ENCODE results near the gene SH3GL3.

SH3GL3 gene

DNA sequence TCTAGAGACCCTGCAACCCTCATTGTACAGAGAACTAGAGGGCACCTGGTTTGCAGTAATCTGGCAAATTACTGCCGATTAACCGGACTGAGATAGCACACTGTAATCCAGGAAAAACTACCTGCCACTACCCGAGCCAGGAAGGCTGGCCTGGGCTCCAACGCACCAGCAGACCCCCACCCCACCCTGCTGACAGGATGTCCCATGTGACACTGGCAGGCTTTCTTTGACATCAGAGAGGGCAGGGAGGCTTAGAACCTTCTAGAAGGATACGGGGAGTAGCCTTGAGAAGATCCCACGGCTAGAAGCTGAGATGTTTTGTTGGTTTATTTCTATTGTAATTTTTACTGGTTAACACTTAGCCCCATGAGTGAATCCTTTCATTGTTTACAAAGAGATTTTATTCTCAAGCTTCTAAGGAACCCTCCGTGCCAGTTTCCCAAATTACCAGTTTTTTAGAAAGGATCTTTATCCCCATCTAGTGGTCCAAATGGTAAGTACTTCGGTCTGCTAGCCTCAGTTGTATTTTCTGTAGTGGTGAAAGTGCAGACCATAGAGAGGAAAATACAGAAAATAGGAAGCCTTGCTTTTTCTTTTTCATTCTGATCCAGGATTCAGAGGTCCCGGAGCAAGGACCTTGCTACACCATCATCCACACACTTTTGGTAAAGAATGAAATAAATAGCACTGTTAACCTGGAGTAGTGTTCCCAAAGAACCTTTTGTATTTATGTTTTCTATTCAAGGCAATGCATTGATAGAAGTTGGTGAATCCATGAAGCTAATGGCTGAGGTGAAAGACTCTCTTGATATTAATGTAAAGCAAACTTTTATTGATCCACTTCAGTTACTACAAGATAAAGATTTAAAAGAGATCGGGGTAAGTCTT is 124.9 kb downstream of the SH3GL3 start:
- peak; percentile 20 for DNase-seq

DNA sequence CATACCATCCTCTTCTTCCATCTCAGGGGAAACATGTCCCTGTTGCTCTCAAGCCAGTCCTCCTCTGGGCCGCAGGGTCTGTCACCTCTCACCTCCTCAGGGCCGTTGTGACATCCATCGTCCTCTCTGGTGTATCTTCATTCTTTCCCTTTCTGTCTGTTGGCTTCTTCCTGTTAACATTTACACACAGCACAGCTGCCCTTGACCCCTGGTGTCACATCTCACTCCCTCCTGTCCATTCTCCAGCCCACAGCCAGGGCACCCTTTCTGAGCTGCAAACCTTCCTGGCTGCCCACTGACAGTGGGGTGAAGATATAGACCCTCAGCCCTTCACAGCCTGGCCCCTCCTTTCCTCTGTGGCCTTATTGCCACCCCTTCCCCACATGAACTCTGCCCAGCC is 127.2 kb downstream of the SH3GL3 start:
- DNase-seq, result no peak

DNA sequence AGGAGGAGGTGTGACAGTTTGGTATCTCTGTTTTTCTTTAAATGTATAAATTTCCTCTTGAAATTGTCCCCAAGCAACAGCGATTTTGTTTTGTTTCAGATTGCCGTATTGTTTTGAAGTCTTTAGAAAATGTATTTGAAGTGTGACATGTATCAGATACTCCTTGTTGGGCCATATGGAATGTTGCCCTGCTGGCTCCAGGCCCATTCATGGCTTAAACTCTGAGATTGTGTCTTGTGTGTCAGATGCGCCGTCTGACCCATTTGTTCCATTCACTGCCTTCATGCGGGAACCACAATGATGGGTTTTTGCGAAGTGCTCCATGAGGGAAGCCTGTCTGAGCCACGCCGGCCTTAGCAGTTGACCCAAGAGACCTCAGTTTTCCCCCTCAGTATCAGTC is 131.6 kb downstream of the SH3GL3 start:
- no peak for DNase-seq

DNA sequence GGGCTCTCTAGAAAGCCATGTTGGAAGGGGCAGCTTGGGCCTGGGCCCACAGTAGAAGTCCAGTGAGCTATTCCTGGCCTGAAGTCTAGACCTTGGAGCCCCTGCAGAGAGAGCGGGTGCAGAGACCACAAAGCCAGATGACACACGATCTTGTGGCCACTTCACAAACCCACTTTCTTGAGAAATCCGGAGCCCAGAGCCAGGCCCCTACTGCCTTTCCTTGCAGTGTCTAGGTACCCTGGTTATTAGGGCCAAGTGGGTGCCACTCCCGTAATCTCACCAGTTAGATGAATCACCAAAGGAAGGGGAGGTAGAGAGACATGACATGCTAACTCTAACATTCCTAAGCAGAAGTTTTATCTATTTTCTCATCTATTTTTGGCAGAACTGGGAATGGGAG is 134.2 kb downstream of the SH3GL3 start:
- DNase-seq, result no peak

DNA sequence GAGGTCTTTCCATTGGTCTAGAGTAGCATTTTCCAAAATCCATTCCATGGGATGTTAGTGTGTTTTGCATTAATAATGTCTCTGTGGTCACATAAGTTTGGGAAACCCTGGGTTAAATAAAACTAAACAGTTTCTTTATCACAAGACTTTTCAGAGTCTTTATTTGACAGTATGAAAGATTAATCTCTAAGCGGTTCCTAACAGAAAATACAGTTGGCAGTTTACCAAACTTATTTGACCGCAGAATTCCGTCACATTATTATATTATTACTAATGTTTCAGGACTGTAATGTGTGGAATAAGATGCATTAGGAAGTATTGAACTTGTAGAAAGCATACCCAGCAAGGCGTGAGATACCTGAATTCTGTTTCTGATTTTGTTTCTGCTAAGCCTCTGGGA is 135.2 kb downstream of the SH3GL3 start:
- no peak for DNase-seq

DNA sequence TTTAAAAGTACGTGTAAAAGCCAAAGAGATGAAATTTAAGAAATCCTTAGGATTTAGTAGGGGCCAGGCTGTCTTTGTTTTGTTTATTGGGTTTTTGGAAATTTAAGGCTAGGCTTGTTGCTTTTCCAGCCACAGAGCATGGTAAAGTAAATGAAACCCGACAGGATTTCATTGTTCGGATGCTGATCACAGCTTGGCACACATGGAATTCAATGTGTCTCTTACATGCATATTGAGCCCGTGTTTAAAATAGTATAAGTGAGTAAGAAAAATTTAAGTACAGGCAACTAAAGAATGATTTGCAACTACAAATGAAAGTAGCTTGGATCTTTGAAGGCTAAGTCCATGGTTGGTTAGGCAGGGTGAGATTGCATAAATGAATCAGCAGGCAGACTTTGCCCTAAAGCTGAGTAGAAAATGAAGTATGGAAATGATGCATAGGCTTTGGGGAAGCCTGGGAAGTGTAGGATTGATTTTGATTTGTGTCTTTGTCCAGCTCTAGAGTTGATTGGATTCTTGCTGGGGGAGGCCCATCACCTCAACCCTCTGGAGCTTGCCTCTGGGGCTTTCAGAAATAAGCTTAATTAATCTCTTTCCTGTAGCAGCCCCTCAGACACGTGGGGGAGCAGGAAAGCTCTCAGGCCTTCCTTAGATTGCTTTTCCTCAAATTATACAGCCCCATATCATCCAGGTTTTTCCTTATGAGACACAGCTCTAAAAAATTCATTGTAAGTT is 138.6 kb downstream of the SH3GL3 start:
- DNase-seq, result no peak

DNA sequence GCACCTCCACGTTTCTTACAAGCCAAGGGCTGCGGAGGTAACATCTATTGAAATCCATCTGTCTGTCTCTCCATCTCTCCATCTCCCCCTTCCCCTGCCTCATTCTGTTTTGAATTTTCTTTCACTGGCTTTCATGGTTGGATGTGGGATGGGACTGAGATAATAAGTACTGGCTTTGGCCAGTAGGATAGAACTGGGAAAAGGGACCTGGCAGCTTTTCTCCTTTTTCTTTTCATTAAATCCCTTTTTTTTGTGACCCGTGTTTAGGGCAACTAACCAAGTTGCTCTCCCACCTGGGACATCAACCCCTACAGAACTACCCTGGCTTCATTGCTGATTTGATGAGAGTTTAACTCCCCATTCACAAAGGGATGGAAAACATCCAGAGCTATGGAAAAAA is 139.9 kb downstream of the SH3GL3 start:
- no peak for DNase-seq

DNA sequence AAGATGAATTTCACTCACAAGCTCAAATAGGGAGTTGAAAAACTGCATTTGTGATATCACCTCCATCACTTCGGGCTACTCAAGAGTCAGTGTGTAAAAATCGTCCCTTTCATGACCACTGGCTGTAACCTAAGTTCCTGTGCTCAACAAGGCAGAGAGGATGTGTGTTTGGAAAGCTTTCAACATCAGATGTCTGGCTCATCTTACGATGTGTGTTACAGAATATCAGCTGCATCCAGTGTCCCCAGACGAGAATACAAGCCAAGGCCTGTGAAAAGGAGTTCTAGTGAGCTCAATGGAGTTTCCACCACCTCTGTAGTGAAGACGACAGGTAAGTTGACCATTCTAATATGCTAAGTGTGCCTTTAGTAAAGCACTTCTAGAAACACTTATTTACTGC is 141.3 kb downstream of the SH3GL3 start:
- DNase-seq, result no peak

DNA sequence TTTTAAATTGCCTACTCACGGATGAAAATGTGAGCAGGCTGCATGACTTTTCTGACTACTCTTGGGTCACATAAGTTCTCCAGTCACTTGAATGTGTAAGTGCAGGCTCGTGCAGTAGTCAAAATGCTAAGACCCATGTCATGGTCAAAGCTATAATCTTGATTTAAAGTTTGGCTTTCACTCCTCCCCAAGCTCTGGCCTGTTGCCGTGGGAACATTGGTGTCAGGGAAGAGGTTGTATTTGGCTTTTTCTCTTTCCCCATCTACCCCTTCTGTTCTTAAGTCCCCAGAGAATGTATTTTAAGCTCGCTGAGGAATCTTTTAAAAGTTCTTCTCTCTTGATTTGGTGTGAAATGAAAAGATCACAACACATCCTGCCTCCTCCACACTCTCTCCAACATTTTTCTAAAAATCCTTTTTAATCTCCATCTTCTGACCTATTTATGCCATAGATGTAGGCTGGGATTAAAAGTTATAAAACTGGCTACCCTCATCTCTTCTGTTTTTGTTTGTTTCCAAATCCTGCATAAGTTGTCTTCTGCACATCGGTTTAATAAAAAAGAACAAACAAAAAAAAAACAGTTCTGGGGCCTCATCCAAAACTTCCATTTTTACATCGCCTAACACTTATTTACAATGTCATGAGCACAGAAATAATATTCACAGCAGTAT is 145.4 kb downstream of the SH3GL3 start:
- DNase-seq, result no peak

DNA sequence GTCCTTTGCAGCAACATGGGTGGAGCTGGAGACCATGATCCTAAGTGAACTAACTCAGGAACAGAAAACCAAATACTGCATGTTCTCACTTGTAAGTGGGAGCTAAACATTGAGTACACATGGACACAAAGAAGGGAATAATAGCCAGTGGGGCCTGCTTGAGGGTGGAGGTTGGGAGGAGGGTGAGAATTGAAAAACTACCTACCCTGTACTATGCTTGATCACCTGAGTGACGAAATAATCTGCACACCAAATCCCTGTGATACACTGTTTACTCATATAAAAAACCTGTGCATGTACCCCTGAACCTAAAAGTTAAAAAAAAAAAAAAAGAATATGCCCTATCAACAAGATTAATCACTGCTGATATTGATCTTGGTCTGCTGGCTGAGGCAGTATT is 148.1 kb downstream of the SH3GL3 start:
- DNase-seq, result no peak

DNA sequence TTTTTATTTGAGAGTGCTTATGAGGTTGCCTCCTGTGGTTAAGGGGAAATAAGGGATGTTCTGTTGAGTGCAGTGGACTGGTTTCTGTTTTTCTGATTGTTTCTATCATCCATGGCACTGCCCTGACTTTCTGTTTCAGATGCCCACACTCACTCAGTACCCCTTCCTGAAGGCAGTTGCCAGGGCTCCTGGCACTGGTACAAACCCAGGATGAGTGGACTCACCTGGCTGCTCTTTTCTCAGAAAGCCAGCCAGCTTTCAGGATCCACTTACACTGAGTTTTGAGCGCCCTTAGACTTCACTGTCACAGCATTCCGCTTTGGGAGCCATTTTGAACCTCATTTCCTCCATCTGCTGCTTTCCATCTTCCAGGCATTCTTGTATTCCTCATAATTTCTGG is 150.9 kb downstream of the SH3GL3 start:
- no peak for DNase-seq

DNA sequence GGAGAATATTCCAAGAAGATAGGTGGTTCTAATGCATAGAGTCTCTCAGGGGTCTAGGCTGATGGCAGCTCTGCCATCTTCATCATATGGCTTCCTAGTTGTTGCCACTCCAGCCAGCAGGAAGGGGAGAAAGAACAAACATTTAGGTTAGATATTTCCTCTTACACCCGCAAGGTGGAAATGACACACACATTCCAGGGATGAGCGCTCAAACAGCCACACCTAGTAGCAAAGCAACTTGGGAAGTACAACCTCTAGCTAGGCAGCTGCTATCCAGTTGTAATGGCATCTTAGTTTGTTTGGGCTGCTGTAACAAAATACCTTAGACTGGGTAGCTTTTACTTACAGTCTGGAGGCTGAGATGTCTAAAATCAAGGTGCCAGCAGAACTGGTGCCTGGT is 154.9 kb downstream of the SH3GL3 start:
- no peak for DNase-seq

DNA sequence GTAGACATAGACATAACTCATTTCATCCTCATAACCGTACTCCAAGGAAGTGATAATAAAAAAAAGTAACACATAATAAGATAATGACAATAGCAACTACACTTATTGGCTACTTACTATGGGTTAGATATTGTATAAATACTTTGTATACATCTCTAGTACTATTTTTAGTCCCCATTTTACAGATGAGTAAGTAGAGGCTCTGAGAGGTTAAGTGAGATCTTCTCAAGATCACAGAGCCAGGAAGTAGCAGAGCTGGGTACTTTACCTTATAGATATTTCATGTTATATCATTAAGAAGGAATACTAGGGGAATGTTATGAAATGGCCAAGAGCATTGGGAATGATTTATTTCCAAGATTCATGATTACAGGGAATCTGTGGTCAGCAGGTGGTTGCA is 157.4 kb downstream of the SH3GL3 start:
- DNase-seq, result no peak

DNA sequence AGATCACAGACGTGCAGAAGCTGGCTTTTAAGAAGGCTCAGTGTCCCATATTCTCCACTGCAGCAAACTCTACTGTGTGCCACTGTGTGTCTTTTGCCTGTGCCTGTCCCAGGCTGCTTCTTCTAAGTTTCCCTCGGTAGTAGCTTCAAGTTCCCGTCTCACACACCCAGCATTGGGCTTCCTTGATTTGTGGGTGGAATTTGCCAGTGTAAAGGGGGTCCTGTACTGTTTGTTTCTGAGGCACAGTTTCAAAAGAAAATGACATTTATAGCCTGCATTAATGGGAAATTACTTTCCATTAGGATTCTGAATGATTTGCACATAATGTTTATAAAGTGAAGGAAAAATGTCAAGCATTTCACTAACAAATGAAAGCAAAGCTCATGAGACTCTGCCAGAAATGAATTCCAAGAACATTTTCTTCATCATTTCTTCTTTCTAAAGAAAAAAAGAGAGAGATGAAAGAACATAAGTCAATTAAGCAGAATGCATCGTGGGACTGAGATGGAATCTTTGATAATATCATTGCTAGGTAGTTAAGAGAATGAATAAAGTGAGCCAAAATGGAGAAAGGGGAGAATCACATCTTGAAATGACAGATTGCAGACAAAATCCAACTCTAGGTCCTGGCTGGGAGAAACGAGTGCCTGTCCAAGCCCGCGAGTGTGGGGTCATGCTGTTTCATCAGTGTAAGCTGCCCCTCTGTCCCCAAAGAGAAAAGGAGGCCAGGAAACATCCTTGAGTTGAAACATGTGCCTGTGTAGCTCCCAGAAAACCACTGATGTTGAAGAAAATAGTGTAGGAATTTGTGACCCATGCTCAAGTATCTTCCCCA is 158.2 kb downstream of the SH3GL3 start:
- no peak for DNase-seq

DNA sequence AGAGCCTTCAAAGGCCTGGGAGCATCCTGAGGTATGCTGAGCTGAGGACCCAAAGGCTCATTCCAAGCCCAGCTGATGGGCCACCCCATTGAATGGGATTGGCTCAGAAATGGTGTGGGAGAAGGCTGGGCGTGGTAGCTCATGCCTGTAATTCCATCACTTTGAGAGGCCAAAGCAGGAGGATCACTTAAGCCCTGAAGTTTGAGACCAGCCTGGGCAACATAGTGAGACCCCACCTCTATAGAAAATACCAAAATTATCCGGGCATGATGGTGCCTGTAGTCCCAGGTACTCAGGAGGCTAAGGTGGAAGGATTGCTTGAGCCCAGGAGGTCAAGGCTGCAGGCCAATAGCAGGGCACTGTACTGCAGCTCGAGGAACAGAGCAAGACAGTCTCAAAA is 163.0 kb downstream of the SH3GL3 start:
- no peak for DNase-seq

DNA sequence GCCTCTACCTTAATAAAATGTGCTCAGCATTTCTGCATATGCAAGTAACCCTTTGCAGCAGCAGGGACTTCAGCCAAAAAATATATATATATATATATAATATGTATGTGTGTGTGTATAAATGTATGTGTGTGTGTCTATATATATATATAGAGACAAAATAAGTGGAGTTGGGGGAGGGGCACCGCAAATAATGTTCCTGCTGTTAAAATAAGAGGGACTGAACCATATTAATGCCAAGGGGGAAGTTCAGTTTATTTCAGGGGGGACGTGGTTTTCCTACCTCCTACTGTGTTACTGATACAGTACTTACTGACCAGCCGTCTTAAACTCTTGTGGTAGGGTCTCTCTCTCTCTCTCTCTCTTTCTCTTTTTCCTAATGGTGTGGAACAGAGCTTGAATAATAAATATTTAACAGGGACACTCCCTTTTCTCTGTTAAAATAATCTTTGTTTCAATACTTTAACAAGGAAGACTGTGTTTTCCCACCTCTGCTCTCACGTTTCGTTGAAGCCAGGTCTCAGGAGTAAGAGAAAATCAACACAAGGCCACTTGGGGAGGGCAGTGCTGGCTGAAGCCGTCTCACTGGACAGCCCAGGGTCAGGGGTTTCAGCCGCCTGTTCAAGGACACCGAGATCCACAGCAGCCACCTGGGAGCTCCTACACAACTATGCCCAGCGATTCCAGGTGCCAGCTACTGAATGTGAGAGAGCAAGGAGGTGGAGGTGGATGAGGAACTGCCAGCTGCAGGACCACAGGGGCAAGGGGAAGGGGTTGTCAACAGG is 164.0 kb downstream of the SH3GL3 start:
- DNase-seq, result no peak

DNA sequence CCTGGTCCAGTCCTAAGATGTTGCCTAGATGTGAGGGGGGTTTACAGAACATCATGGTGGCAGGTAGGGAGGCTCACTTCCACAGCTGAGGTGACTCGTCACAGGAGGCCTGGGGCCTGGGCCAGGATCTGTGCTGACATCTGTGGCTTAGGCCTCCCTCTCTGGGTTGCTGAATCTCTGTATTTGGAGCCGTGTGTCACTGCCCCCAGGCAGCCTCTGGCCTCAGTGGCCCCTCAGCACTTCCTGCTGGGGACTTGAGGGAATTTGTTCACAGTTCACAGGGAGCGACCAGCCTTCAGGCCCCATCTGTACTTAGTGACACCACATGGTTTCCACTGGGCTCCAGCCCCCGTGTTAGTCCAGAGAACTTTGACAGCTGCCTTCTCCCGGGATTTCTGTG is 165.1 kb downstream of the SH3GL3 start:
- no peak for DNase-seq

DNA sequence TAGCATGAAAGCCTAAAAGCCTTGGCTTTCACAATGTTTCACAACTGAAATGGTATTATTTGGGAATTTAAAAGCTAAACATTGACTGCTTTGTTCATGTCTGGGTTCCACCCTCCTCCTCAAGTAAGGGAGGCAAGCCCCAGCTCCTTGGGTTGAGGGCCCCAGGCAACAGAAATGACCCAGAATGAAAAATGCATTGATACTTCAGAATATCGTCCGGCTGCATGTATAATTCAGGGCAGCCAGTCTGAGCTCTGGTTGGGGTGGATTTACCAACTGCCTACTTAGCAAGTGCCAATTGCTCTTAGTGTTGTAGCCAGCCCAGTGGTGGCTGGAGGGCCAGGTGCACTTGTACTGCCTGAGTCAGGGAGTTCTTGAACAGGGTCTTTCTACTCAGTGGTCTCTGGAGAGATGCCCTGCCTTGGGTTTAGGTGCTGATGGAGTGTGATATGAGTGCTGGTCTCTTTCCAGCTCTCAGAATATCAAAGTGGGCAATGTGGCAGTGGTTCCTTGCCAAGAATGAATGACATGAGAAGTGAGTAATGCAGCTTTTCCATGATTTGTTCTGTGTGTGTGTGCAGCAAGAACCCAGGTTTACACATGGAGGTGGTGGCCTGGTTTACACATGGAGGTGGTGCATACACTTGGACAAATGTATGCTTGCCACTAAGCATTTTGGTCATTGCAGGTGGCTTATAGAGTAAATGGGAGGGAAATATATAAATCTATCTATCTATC is 165.9 kb downstream of the SH3GL3 start:
- no peak for DNase-seq

DNA sequence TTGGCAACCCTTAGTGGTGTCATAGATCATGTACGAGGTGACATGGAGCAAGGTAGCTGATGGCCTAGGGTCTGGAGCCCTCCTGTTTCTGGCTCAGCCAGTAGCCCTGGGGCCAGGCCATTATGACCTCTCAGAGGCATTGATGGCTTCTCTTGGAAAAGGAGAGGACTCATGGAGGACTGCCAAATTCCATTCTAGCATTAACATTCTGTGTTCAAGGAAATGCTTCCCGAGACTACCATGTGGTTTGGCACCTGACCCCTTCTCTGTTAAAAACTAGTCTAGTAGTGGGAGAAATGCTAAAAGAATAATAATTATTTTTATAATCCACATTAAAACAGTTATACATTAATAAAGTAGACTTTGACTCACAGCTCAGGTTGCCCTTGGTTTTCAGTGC is 166.6 kb downstream of the SH3GL3 start:
- DNase-seq, result no peak

DNA sequence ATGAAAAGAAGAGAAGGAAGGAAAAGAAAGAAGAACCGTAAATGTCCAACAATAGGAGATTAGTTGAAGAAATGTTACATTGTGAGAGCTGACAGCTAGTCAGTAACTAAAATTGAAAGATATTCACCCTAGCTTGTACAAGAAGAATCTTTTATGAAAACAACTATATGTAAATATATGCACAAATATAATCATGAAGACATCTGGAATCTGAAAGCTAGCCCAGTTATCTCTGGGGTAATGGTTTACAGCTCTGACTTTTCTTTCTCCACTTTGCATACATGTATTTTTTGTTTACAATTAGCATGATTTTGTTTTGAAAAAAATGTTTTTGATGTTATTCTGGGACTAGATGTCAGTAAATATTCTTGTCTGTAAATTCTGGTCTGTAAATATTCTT is 169.7 kb downstream of the SH3GL3 start:
- no peak for DNase-seq

DNA sequence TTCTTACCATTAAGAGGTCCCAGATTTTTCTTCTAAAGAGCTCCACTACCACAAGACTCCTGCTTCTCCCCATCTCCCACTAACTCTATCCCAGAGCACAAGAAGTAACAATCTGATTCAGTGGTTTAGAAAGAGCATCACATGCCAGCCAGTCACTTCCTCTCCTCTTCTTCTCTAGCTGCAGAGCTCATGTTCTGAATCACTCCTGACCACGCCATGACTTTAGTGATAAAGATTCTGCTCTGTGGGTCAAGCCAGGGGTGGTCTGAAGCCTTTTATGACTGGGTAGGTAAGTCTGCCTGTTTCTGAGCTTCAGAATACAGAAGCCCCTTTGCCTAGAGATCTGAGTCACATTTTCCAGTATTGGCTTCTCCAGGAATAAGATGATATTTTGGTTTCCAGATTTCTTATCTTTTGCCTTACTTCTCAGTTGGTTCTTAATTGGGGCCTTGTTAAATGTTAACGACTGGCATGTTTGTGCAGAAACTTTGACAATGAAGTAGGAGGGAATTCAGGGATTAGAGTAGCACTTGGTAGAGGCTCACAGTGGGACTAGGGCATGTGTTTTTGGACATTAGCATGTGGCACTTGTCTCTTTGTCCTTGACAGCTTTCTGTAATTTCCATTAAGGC is 179.1 kb downstream of the SH3GL3 start:
- DNase-seq, result peak; percentile 46
